ENCODE data around the gene GIPC3.
"Not testable (repeated sequence)": the region's sequence is repeated elsewhere in the genome, so short reads cannot be mapped to it uniquely, and the experiment has no call there.

Gene GIPC3

DNA sequence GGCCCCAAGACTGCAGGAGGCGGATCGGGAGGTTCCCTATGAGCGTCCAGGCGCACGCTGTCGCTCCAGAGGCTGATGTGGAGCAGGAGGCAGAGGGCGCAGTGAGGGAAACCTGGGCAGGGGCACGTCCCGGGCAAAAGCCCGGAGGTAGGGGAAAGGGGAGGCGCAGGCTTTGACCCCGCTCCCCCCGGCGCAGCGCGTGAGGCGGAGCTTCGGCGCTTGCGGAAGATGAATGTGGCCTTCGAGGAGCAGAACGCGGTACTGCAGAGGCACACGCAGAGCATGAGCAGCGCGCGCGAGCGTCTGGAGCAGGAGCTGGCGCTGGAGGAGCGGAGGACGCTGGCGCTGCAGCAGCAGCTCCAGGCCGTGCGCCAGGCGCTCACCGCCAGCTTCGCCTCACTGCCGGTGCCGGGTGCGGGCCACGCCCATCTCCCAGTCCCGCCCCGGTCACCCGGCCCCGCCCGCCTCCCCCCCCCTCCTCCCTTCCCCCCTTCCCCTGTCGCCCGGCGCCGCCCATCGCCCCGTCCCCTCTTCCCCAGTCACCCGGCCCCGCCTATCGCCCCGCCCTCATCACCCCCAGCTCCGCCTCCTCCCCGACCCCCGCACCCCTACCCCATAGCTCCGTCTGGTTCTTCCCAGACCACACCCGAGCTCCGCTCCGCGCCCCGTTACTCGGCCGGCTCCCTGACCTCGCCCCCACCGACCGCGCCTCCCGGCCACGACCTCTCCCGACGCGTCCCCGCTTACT is 8.4 kb upstream of the GIPC3 start:
- FAIRE-seq, result no peak

DNA sequence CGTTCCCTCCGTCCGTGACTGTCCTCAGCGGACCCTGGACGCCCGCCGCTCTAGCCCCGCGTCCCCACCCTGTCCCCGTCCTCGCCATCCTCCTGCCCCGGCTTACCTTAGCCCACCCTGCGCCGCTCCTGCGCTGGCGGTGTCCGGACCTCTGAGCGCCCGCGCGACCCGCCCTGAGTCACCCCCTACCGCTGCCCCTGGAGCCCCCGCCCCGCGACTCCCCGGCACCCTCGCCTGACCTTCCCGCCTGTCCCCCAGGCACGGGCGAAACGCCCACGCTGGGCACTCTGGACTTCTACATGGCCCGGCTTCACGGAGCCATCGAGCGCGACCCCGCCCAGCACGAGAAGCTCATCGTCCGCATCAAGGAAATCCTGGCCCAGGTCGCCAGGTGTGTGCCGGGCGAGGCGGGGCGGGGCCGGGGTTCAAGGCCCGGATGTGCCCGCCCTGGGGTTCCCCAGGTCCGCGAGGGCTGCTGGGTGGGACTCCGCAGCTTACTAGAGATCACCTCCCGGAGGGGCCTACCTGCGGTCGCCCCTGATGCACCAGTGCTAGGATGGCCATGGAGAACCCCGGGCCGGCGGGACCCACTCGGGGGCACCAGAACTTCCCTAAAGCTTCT is 7.4 kb upstream of the GIPC3 start:
- FAIRE-seq, result no peak

DNA sequence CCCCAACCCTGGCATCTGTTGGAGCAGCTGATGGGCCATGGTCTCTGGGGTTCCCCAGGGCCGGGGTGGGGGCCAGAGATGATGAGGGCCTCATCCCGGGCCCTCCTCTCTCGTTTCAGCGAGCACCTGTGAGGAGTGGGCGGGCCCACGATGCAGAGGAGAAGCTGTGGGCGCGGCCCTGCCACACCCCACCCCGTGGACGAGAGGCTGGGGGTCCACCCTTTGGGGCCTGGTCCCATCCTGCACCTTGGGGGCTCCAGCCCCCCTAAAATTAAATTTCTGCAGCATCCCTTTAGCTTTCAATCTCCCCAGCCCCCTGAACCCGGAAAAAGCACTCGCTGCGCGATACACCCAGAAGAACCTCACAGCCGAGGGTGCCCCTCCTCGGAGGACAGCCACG is 6.9 kb upstream of the GIPC3 start:
- no peak for FAIRE-seq

DNA sequence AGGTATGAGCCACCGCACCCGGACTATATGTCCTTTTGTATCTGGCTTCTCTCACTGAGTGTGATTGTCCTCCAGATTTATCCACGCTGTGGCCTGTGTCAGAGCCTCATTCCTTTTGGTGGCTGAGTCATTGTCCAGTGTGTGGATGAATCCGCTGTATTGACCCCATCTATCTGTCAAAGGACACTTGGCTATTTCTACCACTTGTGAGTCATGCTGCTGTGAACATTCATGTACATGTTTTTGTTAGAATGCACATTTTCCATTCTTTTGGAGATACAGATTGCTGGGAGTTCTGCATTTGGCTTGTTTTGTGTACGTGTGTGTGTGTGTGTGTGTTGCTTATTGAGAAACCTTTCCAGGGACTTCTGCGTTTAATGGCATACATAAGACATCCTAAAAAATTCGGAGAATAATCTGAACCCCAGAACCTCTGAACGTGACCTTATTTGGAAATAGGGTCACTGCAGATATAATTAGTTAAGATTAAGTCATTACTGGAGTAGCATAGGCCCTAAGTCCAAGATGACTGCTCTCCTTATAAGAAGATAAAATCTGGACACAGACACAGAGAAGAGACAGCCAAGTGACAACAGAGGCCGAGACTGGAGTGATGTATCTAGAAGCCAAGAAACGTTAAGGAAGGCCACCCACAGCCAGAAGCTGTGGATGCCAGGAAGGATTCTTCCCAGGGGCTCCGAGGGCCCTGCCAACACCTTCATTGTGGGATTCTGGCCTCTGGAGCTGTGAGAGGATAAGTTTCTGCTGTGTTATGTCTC is 4.9 kb upstream of the GIPC3 start:
- no peak for FAIRE-seq

DNA sequence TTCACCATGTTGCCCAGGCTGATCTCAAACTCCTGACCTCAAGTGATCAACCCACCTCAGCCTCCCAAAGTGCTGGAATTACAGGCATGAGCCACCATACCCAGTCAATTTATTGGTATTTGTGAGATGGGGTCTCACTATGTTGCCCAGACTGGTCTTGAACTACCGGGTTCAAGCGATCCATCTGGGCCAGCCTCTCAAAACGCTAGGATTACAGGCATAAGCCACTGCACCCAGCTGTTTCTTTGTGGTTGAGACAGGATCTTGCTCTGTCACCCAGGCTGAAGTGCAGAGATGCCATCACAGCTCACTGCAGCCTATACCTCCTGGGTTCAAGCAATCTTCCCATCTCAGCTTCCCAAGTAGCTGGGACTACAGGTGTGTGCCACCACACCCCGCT is 3.5 kb upstream of the GIPC3 start:
- not testable (repeated sequence) for FAIRE-seq

DNA sequence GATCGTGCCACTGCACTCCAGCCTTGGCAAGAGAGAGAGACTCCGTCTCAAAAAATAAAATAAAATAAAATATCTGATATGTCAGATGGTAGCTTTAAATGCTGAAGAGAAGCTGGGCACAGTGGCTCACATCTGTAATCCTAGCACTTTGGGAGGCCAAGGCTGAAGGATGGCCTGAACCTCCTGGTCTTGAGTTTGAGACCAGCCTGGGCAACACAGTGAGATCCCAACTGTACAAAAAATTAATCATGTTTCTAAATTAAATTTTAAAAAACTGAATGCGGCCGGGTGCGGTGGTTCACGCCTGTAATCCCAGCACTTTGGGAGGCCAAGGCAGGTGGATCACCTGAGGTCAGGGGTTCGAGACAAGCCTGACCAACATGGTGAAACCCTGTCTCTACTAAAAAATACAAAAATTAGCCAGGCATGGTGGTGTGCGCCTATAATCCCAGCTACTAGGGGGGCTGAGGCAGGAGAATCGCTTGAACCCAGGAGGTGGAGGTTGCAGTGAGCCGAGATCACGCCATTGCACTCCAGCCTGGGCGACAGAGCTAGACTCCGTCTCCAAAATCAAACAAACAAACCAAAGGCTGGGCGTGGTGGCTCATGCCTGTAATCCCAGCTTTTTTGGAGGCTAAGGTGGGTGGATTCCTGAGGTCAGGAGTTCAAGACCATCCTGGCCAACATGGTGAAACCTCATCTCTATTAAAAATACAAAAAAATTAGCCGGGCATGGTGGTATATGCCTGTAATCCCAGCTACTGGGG is 1.1 kb upstream of the GIPC3 start:
- not testable (repeated sequence) for FAIRE-seq

DNA sequence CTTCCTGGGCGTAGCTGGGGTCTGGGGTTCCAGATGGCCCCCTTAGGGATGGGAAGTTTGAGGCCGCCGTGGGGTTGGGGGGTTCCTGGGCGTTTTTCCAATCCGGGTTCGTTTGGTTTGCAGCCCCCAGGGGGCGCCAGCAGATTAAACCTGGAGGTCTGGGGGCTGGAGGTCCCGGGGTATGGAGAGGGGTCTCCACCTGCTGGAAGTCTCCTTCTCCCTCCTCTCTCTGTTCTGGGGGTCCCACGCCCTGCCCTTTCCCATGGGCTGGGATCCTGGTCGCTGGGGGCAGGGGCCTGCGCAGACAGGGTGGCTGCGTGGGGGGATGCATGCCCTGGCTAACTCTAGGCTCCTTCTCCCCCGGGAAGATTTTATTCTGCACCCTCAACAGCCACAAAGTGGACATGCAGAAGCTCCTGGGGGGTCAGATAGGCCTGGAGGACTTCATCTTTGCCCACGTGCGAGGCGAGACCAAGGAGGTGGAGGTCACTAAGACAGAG is 899 bp downstream of the GIPC3 start:
- no peak for FAIRE-seq

DNA sequence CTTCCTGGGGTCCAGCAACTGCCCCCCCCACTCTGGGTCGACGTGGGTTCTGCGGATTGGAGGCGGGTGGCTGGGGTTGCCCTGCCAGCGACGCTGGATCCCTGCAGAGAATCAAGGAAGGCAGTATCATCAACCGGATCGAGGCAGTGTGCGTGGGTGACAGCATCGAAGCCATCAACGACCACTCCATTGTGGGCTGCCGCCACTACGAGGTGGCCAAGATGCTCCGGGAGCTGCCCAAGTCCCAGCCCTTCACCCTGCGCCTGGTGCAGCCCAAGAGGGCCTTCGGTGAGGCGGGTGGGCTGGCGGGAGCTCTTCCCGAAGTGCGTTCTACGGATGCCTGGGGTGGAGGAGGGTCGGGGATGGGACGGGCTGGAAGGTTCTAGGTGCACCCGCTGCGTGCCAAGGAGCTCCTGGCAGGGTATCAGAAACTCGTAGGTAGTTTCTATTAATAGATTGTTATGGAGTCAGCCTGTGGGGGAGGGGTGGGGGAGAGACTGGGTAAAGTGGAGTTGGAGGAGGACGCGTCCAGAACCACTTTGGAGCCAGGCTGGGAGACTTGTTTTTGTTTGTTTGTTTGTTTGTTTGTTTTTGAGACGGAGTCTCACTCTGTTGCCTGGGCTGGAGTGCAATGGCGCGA is 1.5 kb downstream of the GIPC3 start:
- FAIRE-seq, result no peak

DNA sequence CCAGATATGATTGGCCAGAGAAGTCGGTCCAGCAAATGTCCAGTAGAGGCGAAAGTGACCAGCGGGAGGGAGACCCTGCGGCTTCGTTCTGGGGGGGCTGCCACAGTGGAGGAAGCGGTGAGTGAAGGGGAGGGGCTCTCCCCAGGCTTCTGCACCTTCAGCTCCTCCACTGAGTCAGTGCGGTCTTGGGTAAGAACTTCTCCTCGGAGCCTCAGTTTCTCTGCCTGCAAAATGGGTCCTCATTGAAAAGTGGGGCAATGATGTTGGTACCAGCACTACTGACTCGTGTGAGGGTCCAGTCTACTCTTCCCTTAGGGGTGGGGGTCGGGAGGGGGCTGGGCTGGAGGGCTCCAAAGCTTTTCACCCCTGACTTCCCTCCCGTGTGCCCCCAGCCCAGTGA is 4.2 kb downstream of the GIPC3 start:
- no peak for FAIRE-seq

DNA sequence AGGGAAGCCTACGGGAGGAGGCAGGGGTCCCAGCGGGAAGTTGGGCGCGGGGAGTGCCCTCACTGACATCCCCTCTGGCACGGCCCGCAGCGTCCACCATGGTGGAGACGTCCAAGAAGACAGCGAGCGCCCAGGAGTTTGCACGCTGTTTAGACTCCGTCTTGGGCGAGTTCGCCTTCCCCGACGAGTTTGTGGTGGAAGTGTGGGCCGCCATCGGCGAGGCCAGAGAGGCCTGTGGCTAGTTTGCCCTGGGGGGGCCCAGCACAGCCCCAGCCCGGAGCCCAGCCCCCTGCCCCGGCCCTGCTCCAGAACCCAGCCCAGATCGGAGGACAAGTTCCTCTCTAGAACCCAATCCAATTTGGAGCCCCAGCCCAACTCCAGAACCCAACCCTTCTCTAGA is 4.7 kb downstream of the GIPC3 start:
- FAIRE-seq, result no peak

DNA sequence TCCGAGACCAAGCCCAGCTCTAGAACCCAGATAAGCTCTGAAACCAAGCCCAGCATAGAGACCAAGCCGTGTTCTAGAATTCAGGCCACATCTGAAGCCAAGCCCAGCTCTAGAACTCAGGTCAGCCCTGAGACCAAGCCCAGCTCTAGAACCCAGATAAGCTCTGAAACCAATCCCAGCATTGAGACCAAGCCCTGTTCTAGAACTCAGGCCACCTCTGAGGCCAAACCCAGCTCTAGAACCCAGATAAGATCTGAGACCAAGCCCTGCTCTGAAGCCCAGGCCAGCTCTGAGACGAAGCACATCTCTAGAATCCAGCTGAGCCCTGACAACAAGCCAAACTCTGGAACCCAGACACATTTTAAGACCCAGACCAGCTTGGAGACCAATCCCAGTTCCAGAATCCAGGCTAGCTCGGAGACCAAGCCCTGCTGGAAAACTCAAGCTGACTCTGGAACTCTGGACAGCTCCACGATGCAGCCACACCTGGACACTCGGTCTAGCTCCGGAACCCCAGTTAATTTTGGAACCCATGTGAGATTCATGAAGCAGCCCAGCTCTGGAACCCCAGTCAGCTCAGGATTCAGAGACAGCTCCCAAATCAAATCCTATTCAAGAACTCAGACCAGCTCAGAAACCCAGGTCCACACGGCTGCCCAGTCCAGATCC is 5.8 kb downstream of the GIPC3 start:
- FAIRE-seq, result no peak

DNA sequence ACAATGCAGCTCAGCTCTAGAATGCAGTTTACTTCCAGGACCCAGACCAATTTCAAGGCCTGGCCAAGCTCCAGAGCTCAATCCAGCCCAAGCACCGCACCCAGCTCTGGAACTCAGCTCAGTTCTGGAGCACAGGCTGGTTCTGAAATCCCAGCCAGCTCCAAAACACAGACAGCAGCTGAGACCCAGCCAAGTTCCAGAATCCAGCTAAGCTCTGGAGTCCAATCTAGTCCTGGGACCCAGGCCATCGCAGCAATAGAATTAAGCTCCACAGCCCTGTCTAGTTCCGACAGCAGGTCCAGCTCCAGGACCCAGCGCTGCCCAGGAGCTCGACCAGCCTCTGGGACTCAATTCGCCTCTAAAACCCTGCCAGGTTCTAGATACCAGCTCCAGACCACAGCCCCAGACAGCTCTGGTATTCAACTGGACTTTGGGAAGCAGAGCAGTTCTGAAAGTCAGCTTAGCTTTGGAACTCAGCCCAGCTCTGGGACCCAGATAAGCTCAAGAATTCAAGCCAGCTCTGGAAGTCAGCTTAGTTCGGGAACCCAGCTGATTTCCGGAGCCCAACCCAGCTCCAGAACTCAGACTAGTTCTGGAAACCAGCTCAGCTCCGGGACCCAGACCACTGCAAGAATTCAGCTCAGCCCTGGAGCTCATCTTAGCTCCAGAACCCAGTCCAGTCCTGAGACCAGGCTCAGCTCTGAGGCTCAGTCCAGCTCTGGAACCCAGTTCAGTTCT is 6.8 kb downstream of the GIPC3 start:
- no peak for FAIRE-seq

DNA sequence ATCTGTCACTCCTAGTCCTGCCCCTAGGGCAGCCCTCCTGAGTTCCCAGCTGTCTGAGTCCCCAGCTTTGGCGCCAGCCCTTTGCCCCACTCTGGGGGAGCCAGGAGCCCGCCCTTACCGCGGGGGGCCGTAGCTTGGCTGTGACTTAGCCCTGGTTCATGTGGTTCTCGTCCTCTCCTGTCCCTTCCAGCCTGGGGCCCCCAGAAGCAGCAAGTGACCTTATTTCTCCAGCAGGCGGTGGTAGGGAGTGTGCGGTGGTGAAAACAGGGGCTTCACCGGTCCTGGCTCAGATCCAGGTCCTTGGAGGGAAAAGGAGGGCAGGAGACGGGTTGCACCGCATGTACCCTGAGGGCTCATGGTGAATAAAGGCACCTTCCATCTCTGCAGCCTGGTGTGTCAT is 7.9 kb downstream of the GIPC3 start:
- FAIRE-seq, result no peak

DNA sequence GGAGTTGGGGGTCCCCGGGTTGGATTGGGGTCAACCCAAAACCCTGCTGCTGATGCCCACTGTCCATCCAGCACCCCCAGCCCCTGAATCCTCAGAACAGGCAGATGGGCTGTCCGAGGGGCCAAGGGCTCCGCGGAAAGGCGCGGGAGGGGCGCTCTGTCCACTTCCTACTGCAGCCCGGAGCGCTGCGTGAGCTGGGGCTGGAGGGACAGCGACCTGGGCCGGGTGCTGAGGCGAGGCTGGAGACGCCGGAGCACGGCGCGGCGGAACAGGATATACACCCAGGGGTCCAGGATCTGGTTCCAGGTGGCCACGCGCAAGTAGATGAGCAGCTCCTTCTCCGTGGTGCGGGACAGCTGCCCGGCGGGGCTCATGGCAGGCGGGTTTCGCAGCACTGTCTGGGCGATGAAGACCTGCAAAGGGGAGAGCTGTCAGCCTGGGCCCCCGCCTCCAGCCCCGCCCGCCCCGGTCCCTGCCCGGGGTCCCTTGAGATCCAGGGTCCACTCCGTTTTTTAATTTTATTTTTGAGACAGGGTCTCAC is 10.3 kb downstream of the GIPC3 start:
- no peak for FAIRE-seq

DNA sequence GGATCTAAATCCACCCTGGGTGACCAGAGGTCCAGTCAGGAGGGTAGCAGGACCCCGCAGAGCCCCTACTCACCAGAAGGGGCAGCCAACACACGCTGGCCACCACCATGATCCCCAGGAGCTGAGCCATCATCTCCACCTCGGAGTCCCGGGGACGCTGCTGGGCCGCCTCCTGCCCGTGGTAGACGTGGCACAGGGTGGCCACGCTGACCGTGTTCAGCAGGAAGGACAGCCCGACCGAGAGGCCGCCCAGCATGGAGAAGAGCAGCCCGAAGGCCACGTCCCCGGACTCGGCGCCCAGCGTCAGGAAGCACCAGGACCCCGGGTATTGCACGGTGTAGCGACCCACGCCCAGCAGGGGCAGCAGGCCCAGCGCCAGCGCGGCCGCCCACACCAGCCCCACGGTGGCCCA is 14.5 kb downstream of the GIPC3 start:
- FAIRE-seq, result no peak

DNA sequence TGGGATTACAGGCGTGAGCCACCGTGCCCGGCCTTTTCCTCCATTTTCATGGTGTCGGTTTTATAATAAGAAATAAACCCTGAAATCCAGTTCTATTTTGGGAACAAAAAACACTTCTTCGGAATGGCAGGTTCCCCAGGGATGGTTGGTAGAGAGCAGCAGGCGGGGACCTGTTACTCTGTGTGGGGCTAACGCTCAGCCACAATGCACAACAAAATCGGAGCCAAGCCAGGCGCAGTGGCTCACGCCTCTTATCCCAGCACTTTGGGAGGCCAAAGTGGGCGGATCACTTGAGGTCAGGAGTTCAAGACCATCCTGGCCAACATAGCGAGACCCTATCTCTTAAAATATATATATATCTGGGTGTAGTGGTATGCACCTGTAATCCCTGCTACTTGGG is 15.7 kb downstream of the GIPC3 start:
- no peak for FAIRE-seq

DNA sequence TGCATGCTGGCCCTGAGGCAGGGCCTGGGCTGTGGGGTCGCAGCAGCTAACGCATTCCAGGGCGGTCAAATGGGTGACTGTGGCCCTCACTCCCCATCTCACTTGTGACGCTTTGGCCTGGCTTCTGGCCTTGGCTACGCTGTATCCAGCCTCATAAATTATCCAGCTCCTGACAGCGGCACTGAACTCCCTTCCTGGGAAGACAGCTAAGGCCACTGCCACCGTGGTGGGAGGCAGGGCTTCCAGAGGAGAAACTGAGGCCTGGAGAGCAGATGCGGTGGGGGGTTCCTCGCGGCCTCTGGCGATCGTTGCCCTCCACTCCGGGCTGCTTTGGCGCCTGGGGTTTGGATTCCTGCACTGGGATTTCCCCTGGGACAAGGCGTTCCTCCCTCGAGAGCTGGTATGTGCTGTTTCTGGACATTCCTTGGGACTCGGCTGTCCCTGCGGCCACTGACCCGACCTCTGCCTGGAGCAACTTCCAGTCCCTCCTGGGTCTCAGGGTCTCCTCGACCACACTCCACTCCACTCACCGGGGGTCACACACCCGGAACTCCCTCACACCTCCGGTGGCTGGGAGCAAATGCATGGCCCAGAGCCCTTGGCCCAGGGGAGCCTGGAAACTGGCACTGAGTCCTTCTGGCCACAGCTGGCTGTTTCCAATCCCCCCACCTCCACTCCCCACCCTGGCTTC is 18.0 kb downstream of the GIPC3 start:
- FAIRE-seq, result no peak

DNA sequence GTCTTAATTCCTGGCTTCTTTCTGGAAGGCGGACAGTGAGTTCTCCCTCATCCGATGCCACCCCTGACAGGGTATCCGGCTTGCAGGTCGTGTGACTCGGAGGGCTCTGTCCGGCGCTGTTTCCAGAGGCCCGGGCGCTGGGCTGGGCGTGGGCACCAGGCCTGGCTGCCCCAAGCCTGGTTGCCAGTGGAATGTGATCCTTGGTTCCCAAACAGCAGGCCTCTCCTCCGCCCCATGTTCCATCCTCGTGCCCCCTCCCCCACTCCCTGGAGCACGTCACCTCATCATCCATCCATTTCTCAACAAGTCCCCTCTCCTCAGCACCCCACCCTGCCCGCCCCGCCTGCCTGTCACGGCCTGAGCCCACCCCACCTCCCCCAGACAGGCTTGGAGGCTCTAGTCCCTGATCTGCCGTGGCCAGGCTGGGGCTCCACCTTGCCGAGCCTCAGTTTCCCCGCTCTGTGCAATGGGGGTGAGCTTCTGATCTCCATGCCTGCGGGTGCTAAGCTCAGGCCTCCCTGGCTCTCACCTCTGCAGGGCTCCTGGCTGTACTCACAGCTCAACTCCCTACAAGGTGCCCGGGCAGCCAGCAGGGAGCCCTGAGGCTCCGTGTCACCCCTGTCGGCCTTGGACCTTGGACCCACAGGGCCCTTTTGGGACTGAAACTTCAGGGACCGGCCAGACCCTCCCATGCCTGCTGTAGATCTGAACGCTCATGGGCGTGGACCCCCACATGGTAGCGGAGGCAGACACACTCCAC is 19.1 kb downstream of the GIPC3 start:
- no peak for FAIRE-seq

DNA sequence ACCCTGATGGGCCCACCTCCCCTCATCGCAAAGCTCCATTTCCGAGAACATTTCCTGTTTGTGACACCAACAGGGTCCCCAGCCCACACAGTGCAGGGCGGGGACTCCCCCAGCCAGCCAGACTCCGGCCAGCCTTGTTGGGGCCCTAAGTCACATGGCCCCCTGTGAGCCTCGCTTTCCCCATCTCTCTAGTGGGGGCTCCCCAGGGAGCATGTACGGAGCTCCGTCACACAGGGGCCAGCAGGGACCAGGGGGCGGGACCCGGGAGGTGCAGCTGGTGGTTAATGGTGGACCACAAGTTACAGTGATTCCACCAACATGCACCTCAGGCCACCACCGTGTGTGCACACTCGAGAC is 19.7 kb downstream of the GIPC3 start:
- no peak for FAIRE-seq

DNA sequence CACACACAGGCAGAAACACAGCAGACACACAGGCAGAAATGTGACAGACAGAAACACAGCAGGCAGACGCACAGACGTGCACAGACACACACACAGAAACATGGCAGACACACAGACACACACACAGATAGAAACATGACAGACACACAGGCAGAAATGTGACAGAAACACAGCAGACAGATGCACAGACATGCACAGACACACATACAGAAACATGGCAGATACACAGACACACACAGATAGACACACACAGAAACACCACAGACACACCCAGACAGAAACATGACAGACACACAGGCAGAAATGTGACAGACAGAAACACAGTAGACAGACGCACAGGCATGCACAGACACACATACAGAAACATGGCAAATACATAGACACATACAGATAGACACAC is 20.1 kb downstream of the GIPC3 start:
- no peak for FAIRE-seq
